ENCODE data around the gene ATP11A.

The ATP11A gene

GRCh38 chr13:112696001-112696868 is 6.4 kb downstream of the ATP11A start:
- Histone ChIP-seq H3K9me3 (replicated peaks; ENCODE audit: insufficient read depth, low read length) (no peaks in the 10 kb centered on the region), H3K9ac (ENCODE audit: low read length) (no peak overlapping the region), H3K27ac (ENCODE audit: low read length) (no peak overlapping the region), H3K4me2 (ENCODE audit: low read depth, low read length) (no peak overlapping the region), H3F3A (ENCODE audit: insufficient read depth, low read length) (0 out of 2 replicates have a peak, but pooled peaks cover 4% of the 10 kb centered on the region), H3K4me3 (ENCODE audit: low read length) (no peak overlapping the region), H3K79me2 (ENCODE audit: low read length) (peaks cover 96% of the 10 kb centered on the region), H3K4me1 (ENCODE audit: low read length) (peaks cover 14% of the 10 kb centered on the region; the same call in 1 of the 2 replicates), H3K27me3 (replicated peaks; ENCODE audit: insufficient read depth, low read length) (no peaks in the 10 kb centered on the region), H4K20me1 (ENCODE audit: insufficient read depth, low read length) (no peaks in the 10 kb centered on the region), H3K9me2 (replicated peaks; ENCODE audit: insufficient read depth, low read length) (no peaks in the 10 kb centered on the region), H3K36me3 (replicated peaks; ENCODE audit: insufficient read depth, low read length) (no peaks in the 10 kb centered on the region), H2AFZ (ENCODE audit: low read length) (no peak overlapping the region)
- DNase-seq, result no peak
- TF ChIP-seq EZH2 (optimal IDR thresholded peaks at IDR 0.05; ENCODE audit: low read depth, low read length) (no peak), CTCF (IDR thresholded peaks at IDR 0.05; ENCODE audit: low read length) (no peak), EZH2phosphoT487 (IDR thresholded peaks at IDR 0.05; ENCODE audit: low read length) (no peak)

GRCh38 chr13:112696869-112697465 is 7.1 kb downstream of the ATP11A start:
- H3K27me3 ChIP-seq (replicated peaks; ENCODE audit: insufficient read depth, low read length), result no peaks in the 10 kb centered on the region
- H3K4me3 ChIP-seq (ENCODE audit: low read length), result no peak overlapping the region
- no peak overlapping the region for H3K27ac ChIP-seq (ENCODE audit: low read length)
- DNase-seq, result no peak
- peaks cover 14% of the 10 kb centered on the region; the same call in 1 of the 2 replicates for H3K4me1 ChIP-seq (ENCODE audit: low read length)
- TF ChIP-seq EZH2 (optimal IDR thresholded peaks at IDR 0.05; ENCODE audit: low read depth, low read length), result no peak
- no peak for TF ChIP-seq CTCF (IDR thresholded peaks at IDR 0.05; ENCODE audit: low read length)
- TF ChIP-seq EZH2phosphoT487 (IDR thresholded peaks at IDR 0.05; ENCODE audit: low read length), result no peak
- no peaks in the 10 kb centered on the region for H3K9me3 ChIP-seq (replicated peaks; ENCODE audit: insufficient read depth, low read length)
- no peaks in the 10 kb centered on the region for H3K36me3 ChIP-seq (replicated peaks; ENCODE audit: insufficient read depth, low read length)
- peaks cover 96% of the 10 kb centered on the region for H3K79me2 ChIP-seq (ENCODE audit: low read length)
- no peaks in the 10 kb centered on the region for H3K9me2 ChIP-seq (replicated peaks; ENCODE audit: insufficient read depth, low read length)
- no peak overlapping the region for H3K9ac ChIP-seq (ENCODE audit: low read length)
- no peak overlapping the region for H2AFZ ChIP-seq (ENCODE audit: low read length)
- H3K4me2 ChIP-seq (ENCODE audit: low read depth, low read length), result no peak overlapping the region
- no peaks in the 10 kb centered on the region for H4K20me1 ChIP-seq (ENCODE audit: insufficient read depth, low read length)
- 0 out of 2 replicates have a peak, but pooled peaks cover 4% of the 10 kb centered on the region for H3F3A ChIP-seq (ENCODE audit: insufficient read depth, low read length)

GRCh38 chr13:112697756-112698655 is 8.2 kb downstream of the ATP11A start:
- Histone ChIP-seq H2AFZ (ENCODE audit: low read length) (no peak overlapping the region), H3K9me3 (replicated peaks; ENCODE audit: insufficient read depth, low read length) (no peaks in the 10 kb centered on the region), H4K20me1 (ENCODE audit: insufficient read depth, low read length) (no peaks in the 10 kb centered on the region), H3K4me1 (ENCODE audit: low read length) (peaks cover 4% of the 10 kb centered on the region; the same call in 1 of the 2 replicates), H3K4me3 (ENCODE audit: low read length) (no peak overlapping the region), H3K9me2 (replicated peaks; ENCODE audit: insufficient read depth, low read length) (no peaks in the 10 kb centered on the region), H3F3A (ENCODE audit: insufficient read depth, low read length) (0 out of 2 replicates have a peak, but pooled peaks cover 4% of the 10 kb centered on the region), H3K79me2 (ENCODE audit: low read length) (peaks cover 96% of the 10 kb centered on the region), H3K9ac (ENCODE audit: low read length) (no peak overlapping the region), H3K27me3 (replicated peaks; ENCODE audit: insufficient read depth, low read length) (no peaks in the 10 kb centered on the region), H3K36me3 (replicated peaks; ENCODE audit: insufficient read depth, low read length) (no peaks in the 10 kb centered on the region), H3K4me2 (ENCODE audit: low read depth, low read length) (no peak overlapping the region), H3K27ac (ENCODE audit: low read length) (no peak overlapping the region)
- DNase-seq, result no peak
- TF ChIP-seq EZH2 (optimal IDR thresholded peaks at IDR 0.05; ENCODE audit: low read depth, low read length) (no peak), EZH2phosphoT487 (IDR thresholded peaks at IDR 0.05; ENCODE audit: low read length) (no peak), CTCF (IDR thresholded peaks at IDR 0.05; ENCODE audit: low read length) (no peak)
